Esophagus squamous epithelium (tissue), 5 donors: ENCODE results near the gene MKNK2. TPM values are rescaled to one million over a fixed set of nuclear protein-coding genes. Genes with fewer than 3 reads are reported as not detected.
"Not testable (repeated sequence)": the region's sequence is repeated elsewhere in the genome, so short reads cannot be mapped to it uniquely, and the experiment has no call there.

Experiments
- DNase-seq: peaks from one replicate; lab custom pipeline; 2025; lab: John Stamatoyannopoulos, UW
- H3K27ac ChIP-seq, 4 donors: fragments of 200-600 bp; sonication (generic); one replicate each; pipeline ENCODE4 v1.5.1; 2016 to 2019; ENCODE audit warnings: mild to moderate bottlenecking in 1 of 4
- H3K27me3 ChIP-seq, 4 donors: fragments of 200-600 bp; sonication (generic); 1 replicate in 3 of 4; 2 replicates in 1 of 4; pipeline versions ENCODE4 v1.5.1 to v1.6.0; 2017 to 2021; ENCODE audit warnings: antibody characterized with exemption in 1 of 4
- H3K36me3 ChIP-seq, 3 donors: fragments of 200-600 bp; sonication (generic); one replicate each; pipeline ENCODE4 v1.5.1; 2016 to 2019
- H3K4me1 ChIP-seq, 3 donors: fragments of 200-600 bp; sonication (generic); one replicate each; pipeline ENCODE4 v1.5.1; 2017 to 2019
- H3K4me3 ChIP-seq, 4 donors: fragments of 200-600 bp; sonication (generic); 1 replicate in 3 of 4; 2 replicates in 1 of 4; pipeline ENCODE4 v1.5.1; 2016 to 2019; ENCODE audit warnings: mild to moderate bottlenecking in 2 of 4, moderate library complexity in 1 of 4
- H3K9me3 ChIP-seq, 3 donors: fragments of 200-600 bp; sonication (generic); one replicate each; pipeline ENCODE4 v1.5.1; 2016 to 2019
- CTCF ChIP-seq, 6 experiments: fragments of 450-650 bp in 4 of 6; fragments of 200-600 bp in 2 of 6; sonication (generic) in 2 of 6; IDR thresholded peaks; one replicate each; pipeline ENCODE4 v1.5.1; 2016 to 2019; ENCODE audit warnings: antibody characterized with exemption in 6 of 6, mild to moderate bottlenecking in 4 of 6, moderate library complexity in 4 of 6
- POLR2A ChIP-seq, 4 donors: fragments of 450-650 bp; IDR thresholded peaks; one replicate each; pipeline ENCODE4 v1.6.1; 2017; ENCODE audit warnings: antibody characterized with exemption in 4 of 4, mild to moderate bottlenecking in 4 of 4, moderate library complexity in 3 of 4
- WGBS, 2 donors: methylation state at CpG; one replicate each; pipeline ENCODE4 v1.1.5; 2018; 5-methylcytosine and 5-hydroxymethylcytosine counted together
- intact Hi-C: fragments of 100-400 bp; cut with DNase I; formaldehyde crosslinking; loops from one replicate; pipeline ENCODE4 v1.15.0; 2022
- total RNA-seq, 4 donors: library from RNA; depleted of rRNA; stranded (reverse); fragments of >200 nt; gene quantifications; one replicate each; pipeline ENCODE4 v1.1.0, GENCODE V29; 2016
- donor health status: DM: yes; HTN: yes; CAD: no.

Gene MKNK2
- total RNA-seq, 4 donors from 2014 or later = 147 to 300 (median 189) TPM

- Histone ChIP-seq H3K4me3 (peak overlapping the region in 2 of 4 donors; percentile 15 to 31), H3K9me3 (no peaks in the 10 kb centered on the region), H3K27ac (peak overlapping the region; percentile 82 to 99 (median 92)), H3K4me1 (peaks cover 77 to 100% (median 92%) of the 10 kb centered on the region in 3 donors), H3K36me3 (peaks cover 0 to 5% (median 4%) of the 10 kb centered on the region in 3 donors), H3K27me3 (no peaks in the 10 kb centered on the region)
- TF ChIP-seq CTCF (IDR thresholded peaks at IDR 0.05) (no peak), POLR2A (IDR thresholded peaks at IDR 0.05) (no peak)
- 7% methylated on average over 2 of the region's 2 CpGs; no CpG with 5 or more reads in 1 of the 2 donors for WGBS, 2 donors
- intact Hi-C loops = no loop called here
- DNase-seq = no peak
Observed at GRCh38 chr19:2089727-2090053, 38.6 kb upstream of the MKNK2 start.

GRCh38 chr19:2089001-2089711 lies 38.1 kb upstream of the MKNK2 start:
- WGBS, 2 donors = 31 to 37% methylated on average over 4 to 10 of the region's 16 CpGs
- Histone ChIP-seq H3K4me3 (peak overlapping the region in 2 of 4 donors; percentile 15 to 31), H3K4me1 (peaks cover 77 to 100% (median 87%) of the 10 kb centered on the region in 3 donors)

DNA sequence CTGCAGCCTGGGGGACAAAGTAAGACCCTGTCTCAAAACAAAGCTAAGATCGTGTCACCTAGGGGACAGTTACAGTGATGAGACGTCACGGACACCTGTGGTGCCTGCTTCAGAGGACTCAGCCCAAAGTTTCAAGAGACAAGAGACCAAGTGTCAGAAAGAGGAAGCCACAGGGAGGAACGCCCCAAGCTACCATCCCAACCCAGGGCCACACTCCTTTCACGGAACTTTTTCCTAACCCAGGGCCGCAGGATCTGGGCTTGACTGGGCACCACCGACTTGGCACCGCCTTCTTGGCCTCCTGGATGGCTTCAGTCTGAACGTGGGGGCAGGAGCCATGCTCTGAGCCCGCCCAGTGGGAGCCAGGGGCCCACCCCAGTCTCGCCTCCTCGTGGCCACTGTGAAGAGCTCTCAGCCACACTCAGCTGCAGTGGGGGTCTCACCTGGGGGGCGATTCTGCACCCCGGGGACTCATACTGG lies 36.6 kb upstream of the MKNK2 start:
- Histone ChIP-seq H3K9me3 (no peaks in the 10 kb centered on the region), H3K36me3 (peaks cover 0 to 24% (median 4%) of the 10 kb centered on the region in 3 donors), H3K4me1 (peaks cover 64 to 100% (median 81%) of the 10 kb centered on the region in 3 donors), H3K27me3 (no peaks in the 10 kb centered on the region), H3K27ac (peak overlapping the region; percentile 79 to 99 (median 89)), H3K4me3 (no peak overlapping the region)
- 31 to 59% methylated on average over 4 to 10 of the region's 14 CpGs for WGBS, 2 donors
- no peak for TF ChIP-seq CTCF (IDR thresholded peaks at IDR 0.05)
- TF ChIP-seq POLR2A (IDR thresholded peaks at IDR 0.05) = no peak
- intact Hi-C loops = no loop called here
- DNase-seq = no peak

More at GRCh38 chr19:2089001-2089711, 38.1 kb upstream of the MKNK2 start:
- intact Hi-C loops = no loop called here
- H3K36me3 ChIP-seq = peaks cover 0 to 10% (median 4%) of the 10 kb centered on the region in 3 donors
- DNase-seq = no peak
- H3K27ac ChIP-seq = peak overlapping the region; percentile 82 to 99 (median 92)
- no peaks in the 10 kb centered on the region for H3K27me3 ChIP-seq
- TF ChIP-seq POLR2A (IDR thresholded peaks at IDR 0.05) (no peak), CTCF (IDR thresholded peaks at IDR 0.05) (peak in 1 of 6 experiments; percentile 31)
- no peaks in the 10 kb centered on the region for H3K9me3 ChIP-seq

DNA sequence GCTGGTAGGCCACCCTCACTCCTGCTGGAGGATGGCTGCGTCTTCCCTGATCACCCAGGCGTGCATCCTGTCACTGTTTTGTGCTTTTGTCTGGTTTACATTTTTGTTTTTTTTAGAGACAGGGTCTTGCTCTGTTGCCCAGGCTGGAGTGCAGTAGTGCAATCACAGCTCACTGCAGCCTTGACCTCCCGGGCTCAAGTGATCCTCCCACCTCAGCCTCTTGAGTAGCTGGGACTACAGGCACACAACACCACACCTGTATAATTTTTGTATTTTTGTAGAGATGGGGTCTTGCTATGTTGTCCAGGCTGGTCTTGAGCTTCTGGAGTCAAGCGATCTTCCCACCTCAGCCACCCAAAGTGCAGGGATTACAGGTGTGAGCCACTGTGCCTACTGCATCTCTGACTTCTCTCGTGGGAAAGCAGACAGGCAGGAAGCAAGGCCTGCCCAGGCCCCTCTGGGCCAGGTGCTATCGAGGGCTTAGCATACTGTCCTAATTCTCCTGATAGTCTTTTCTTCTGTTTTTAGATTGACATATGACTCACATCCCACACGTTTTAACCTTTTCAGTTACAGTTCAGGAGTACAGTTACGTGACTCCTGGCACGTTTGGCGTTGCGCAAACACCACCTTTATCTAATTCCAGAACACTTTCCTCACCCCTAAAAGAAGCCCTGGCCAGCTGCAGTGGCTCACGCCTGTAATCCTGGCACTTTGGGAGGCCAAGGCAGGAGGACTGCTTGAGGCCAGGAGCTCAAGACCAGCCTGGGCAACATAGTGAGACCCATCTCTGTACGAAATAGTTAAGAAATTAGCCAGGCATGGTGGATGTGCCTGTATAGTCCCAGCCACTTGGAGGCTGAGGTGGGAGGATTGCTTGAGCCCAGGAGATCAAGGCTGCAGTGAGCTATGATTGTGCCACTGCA lies 35.9 kb upstream of the MKNK2 start:
- H3K4me1 ChIP-seq = peaks cover 58 to 100% (median 79%) of the 10 kb centered on the region in 3 donors
- H3K27me3 ChIP-seq, H3K9me3 ChIP-seq, intact Hi-C loops, DNase-seq, H3K4me3 ChIP-seq: not testable (repeated sequence)
- H3K27ac ChIP-seq = peak overlapping the region; percentile 79 to 99 (median 89)
- whole genome bisulfite sequencing, 2 donors = 34 to 41% methylated on average over 11 to 13 of the region's 13 CpGs
- peaks cover 0 to 29% (median 4%) of the 10 kb centered on the region in 3 donors for H3K36me3 ChIP-seq

DNA sequence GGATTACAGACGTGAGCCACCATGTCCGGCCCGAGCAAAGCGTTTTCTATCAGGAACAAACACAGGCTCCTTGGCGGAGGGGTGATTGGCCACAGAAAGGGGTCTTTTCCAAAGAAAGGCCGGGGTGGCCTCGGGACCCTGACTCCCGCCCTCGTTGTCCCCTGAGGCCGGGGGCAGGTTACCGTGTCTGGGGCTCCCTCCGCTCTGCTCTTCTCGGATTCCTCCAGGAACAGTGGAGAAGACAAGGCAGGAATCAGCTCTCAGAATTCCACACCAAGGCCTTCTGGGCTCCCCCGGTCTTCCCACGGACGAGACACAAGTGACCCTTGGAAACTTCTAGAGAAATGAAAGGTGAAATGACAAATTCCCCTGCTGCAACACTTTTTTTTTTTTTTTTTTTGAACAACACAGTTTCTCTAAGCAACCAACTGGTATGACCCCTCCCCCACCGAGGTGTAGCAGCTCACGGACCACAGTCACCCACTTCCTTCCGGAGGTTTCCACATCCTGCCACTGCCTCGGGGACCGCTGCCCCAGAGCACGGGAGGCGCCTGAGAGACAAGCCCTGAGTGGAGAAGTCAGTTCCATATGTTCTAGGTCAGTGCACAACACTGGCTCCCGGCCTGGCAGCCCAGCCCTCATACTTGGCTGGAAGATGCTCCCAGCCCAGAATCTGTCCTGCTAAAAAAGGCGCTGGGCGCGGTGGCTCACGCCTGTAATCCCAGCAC lies 34.1 kb upstream of the MKNK2 start:
- H3K4me1 ChIP-seq = peaks cover 53 to 100% (median 72%) of the 10 kb centered on the region in 3 donors
- H3K36me3 ChIP-seq = peaks cover 0 to 46% (median 6%) of the 10 kb centered on the region in 3 donors
- peak overlapping the region; percentile 0 to 55 (median 29) for H3K4me3 ChIP-seq
- H3K9me3 ChIP-seq = no peaks in the 10 kb centered on the region
- no peaks in the 10 kb centered on the region for H3K27me3 ChIP-seq
- peak overlapping the region; percentile 74 to 99 (median 89) for H3K27ac ChIP-seq
- peak; percentile 77 for DNase-seq
- 50 to 66% methylated on average over 11 to 15 of the region's 28 CpGs for WGBS, 2 donors
- no peak for TF ChIP-seq CTCF (IDR thresholded peaks at IDR 0.05)
- TF ChIP-seq POLR2A (IDR thresholded peaks at IDR 0.05) = peak in 1 of 4 donors; percentile 40
- intact Hi-C loops = no loop called here
